Vagina (tissue), 2 donors: ENCODE data around the gene PCDH10. TPM values are rescaled to one million over a fixed set of nuclear protein-coding genes. Genes with fewer than 3 reads are reported as not detected.

ENCODE experiments used
- DNase-seq, 2 donors: peaks; one replicate each; pipeline ENCODE4 v3.0.0-alpha.2; 2017; ENCODE audit errors: extremely low spot score in 2 of 2
- H3K27ac ChIP-seq: fragments of 200-600 bp; sonication (generic); one replicate; pipeline ENCODE4 v1.5.1; 2019
- H3K27me3 ChIP-seq: fragments of 200-600 bp; sonication (generic); one replicate; pipeline ENCODE4 v1.5.1; 2019
- H3K36me3 ChIP-seq, 2 donors: fragments of 200-600 bp; sonication (generic); one replicate each; pipeline ENCODE4 v1.5.1; 2017 to 2019
- H3K4me1 ChIP-seq: fragments of 200-600 bp; sonication (generic); one replicate; pipeline ENCODE4 v1.5.1; 2019
- H3K4me3 ChIP-seq, 2 donors: fragments of 200-600 bp; sonication (generic); 1 replicate in 1 of 2; 2 replicates in 1 of 2; pipeline ENCODE4 v1.5.1; 2016 to 2019
- H3K9me3 ChIP-seq: fragments of 200-600 bp; sonication (generic); one replicate; pipeline ENCODE4 v1.5.1; 2019
- CTCF ChIP-seq, 3 experiments: fragments of 450-650 bp in 2 of 3; fragments of 200-600 bp in 1 of 3; sonication (generic) in 1 of 3; IDR thresholded peaks; one replicate each; pipeline ENCODE4 v1.5.1; 2017 to 2019; ENCODE audit warnings: antibody characterized with exemption in 3 of 3, mild to moderate bottlenecking in 2 of 3, moderate library complexity in 2 of 3
- POLR2A ChIP-seq, 2 donors: fragments of 450-650 bp; IDR thresholded peaks; one replicate each; pipeline ENCODE4 v1.6.1; 2017; ENCODE audit warnings: antibody characterized with exemption in 2 of 2, mild to moderate bottlenecking in 2 of 2, moderate library complexity in 2 of 2
- POLR2AphosphoS5 ChIP-seq, 2 donors: sonication (generic); formaldehyde crosslinking; IDR thresholded peaks; one replicate each; pipeline ENCODE4 v1.9.0; 2017; ENCODE audit warnings: antibody characterized with exemption in 2 of 2, mild to moderate bottlenecking in 2 of 2, low read depth in 1 of 2; ENCODE audit not compliant: insufficient read depth in 1 of 2
- intact Hi-C: fragments of 100-400 bp; cut with DNase I; formaldehyde crosslinking; loops from one replicate; pipeline ENCODE4 v1.15.1; 2023
- total RNA-seq: library from RNA; depleted of rRNA; stranded (reverse); fragments of >200 nt; gene quantifications from one replicate; pipeline ENCODE4 v1.2.3, GENCODE V29; 2016

Gene PCDH10
- total RNA-seq, 1 donor from 2014 or later = 6.9 TPM

GRCh38 chr4:133137571-133137970 is 11.5 kb upstream of the PCDH10 start:
- no peaks in the 10 kb centered on the region for H3K9me3 ChIP-seq
- no peak overlapping the region for H3K27ac ChIP-seq
- no peak overlapping the region for H3K4me3 ChIP-seq
- H3K4me1 ChIP-seq = no peaks in the 10 kb centered on the region
- TF ChIP-seq CTCF (IDR thresholded peaks at IDR 0.05) = no peak
- no peaks in the 10 kb centered on the region for H3K36me3 ChIP-seq
- no peak for DNase-seq
- intact Hi-C loops = no loop called here
- no peaks in the 10 kb centered on the region for H3K27me3 ChIP-seq

GRCh38 chr4:133143775-133144430 is 5.2 kb upstream of the PCDH10 start:
- Histone ChIP-seq H3K27ac (no peak overlapping the region), H3K36me3 (no peaks in the 10 kb centered on the region), H3K4me1 (peaks cover 26% of the 10 kb centered on the region), H3K27me3 (no peaks in the 10 kb centered on the region), H3K4me3 (no peak overlapping the region), H3K9me3 (no peaks in the 10 kb centered on the region)
- no peak for DNase-seq
- intact Hi-C loops = no loop called here
- TF ChIP-seq POLR2AphosphoS5 (IDR thresholded peaks at IDR 0.05; ENCODE audit: insufficient read depth in 1 of 2, low read depth in 1 of 2) (no peak), CTCF (IDR thresholded peaks at IDR 0.05) (no peak), POLR2A (IDR thresholded peaks at IDR 0.05) (no peak)

GRCh38 chr4:133145241-133145640 is 3.9 kb upstream of the PCDH10 start:
- DNase-seq = no peak
- no peak for TF ChIP-seq POLR2A (IDR thresholded peaks at IDR 0.05)
- no peak for TF ChIP-seq CTCF (IDR thresholded peaks at IDR 0.05)
- no peak for TF ChIP-seq POLR2AphosphoS5 (IDR thresholded peaks at IDR 0.05; ENCODE audit: insufficient read depth in 1 of 2, low read depth in 1 of 2)
- Histone ChIP-seq H3K27ac (no peak overlapping the region), H3K36me3 (no peaks in the 10 kb centered on the region), H3K4me1 (peaks cover 36% of the 10 kb centered on the region), H3K9me3 (no peaks in the 10 kb centered on the region), H3K4me3 (no peak overlapping the region), H3K27me3 (no peaks in the 10 kb centered on the region)
- intact Hi-C loops = loop anchor here (5.0 kb wide), 1 partner anchor 1762 kb away; no protein-coding TSS in a partner anchor

- intact Hi-C loops = loop anchor here (5.0 kb wide), 1 partner anchor 1761 kb away; no protein-coding TSS in a partner anchor
- H3K27ac ChIP-seq = no peak overlapping the region
- DNase-seq = no peak
- H3K36me3 ChIP-seq = no peaks in the 10 kb centered on the region
- peaks cover 42% of the 10 kb centered on the region for H3K4me1 ChIP-seq
- TF ChIP-seq CTCF (IDR thresholded peaks at IDR 0.05) = no peak
- TF ChIP-seq POLR2AphosphoS5 (IDR thresholded peaks at IDR 0.05; ENCODE audit: insufficient read depth in 1 of 2, low read depth in 1 of 2) = no peak
- no peak for TF ChIP-seq POLR2A (IDR thresholded peaks at IDR 0.05)
- H3K27me3 ChIP-seq = no peaks in the 10 kb centered on the region
- H3K9me3 ChIP-seq = no peaks in the 10 kb centered on the region
- peak overlapping the region; percentile 42 to 55 for H3K4me3 ChIP-seq
These were observed 3.1 kb upstream of the PCDH10 start for GRCh38 chr4:133145758-133146573.
